ENCODE results near the gene FNDC3B. TPM values are rescaled to one million over a fixed set of nuclear protein-coding genes. Genes with fewer than 3 reads are reported as not detected.

FNDC3B gene
- total RNA-seq, 5 donors from 2014 or later (not counting 1 experiment from before 2014, with no cell fraction given) = 18.1 to 46.5 (median 23.5) TPM

DNA sequence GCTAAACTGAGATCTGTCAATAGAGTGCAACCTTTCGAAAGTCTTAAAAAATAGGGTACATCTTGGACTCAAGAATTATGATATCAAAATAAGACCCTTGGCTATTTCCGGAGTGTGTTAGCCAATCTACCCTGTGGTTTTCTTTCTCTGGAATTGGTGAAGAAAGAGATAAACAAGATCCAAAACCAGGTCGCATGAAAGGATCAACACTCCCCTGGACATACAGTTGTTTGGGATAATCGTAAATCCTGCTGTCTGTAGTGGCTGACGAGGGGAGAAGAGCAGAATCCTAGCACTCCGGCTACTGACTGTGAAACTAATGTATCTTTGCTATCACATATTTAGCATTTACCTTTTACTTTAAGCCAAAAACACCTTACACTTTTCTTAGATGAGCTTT is 30.9 kb downstream of the FNDC3B start:
- POLR2A ChIA-PET = no interaction called here
- Histone ChIP-seq H3K9me3 (no peaks in the 10 kb centered on the region), H3K27ac (ENCODE audit: low read length) (no peak overlapping the region), H3K4me3 (ENCODE audit: control insufficient read depth in 1 of 2, extremely low read depth in 1 of 2, low read length in 1 of 2) (no peak overlapping the region), H3K27me3 (replicated peaks in 1 of 2; ENCODE audit: control insufficient read depth in 2 of 2, extremely low read depth in 1 of 2, insufficient read depth in 2 of 2, low read length in 1 of 2) (no peaks in the 10 kb centered on the region), H3K4me1 (ENCODE audit: control insufficient read depth in 1 of 2, extremely low read depth in 1 of 2, insufficient read depth in 2 of 2, low read length in 2 of 2) (peaks cover 0 to 5% of the 10 kb centered on the region in 2 experiments), H3K36me3 (ENCODE audit: control insufficient read depth in 2 of 2, extremely low read depth in 1 of 2, insufficient read depth in 1 of 2, low read length in 1 of 2) (peaks cover 0 to 2% of the 10 kb centered on the region in 2 donors)
- DNase-seq = no peak
- no peaks in the 10 kb centered on the region for H3K27me3 Mint-ChIP-seq
- CTCF ChIA-PET = interaction anchor here in 1 of 2 donors (0.6 kb wide), 1 partner anchor 61 kb away, joined by 3 read pairs; no protein-coding TSS in a partner anchor
- no peaks in the 10 kb centered on the region for H3K9me3 Mint-ChIP-seq
- H3K4me1 Mint-ChIP-seq = peaks cover 35 to 43% (median 42%) of the 10 kb centered on the region in 3 donors
- no peak overlapping the region for H3K27ac Mint-ChIP-seq
- WGBS (ENCODE audit: insufficient coverage) = 100% methylated on average over 1 of the region's 6 CpGs
- peaks cover 18% of the 10 kb centered on the region for H3K36me3 Mint-ChIP-seq
- ATAC-seq (replicated peaks in 1 of 4) = no peak
- no peak overlapping the region for H3K4me3 Mint-ChIP-seq

DNA sequence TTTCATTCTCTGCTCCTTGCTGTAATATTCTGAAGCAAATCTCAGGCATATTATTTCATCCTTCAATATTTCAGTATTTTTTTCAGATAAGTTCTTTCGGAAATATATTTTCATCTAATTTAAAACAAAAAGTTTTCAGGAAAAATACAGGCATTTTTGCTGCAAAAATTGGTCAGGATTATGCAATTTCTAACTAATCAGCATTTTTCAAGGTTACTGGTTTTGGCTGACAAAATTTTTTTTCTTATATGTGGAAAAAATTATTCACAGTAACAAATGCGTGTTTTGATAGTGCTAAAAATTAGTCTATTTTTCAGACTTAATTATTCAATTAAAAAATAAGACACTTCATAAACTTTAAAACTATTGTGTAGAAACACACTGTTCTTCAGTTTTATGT is 31.4 kb downstream of the FNDC3B start:
- no peaks in the 10 kb centered on the region for H3K9me3 Mint-ChIP-seq
- Histone ChIP-seq H3K27me3 (replicated peaks in 1 of 2; ENCODE audit: control insufficient read depth in 2 of 2, extremely low read depth in 1 of 2, insufficient read depth in 2 of 2, low read length in 1 of 2) (no peaks in the 10 kb centered on the region), H3K36me3 (ENCODE audit: control insufficient read depth in 2 of 2, extremely low read depth in 1 of 2, insufficient read depth in 1 of 2, low read length in 1 of 2) (peaks cover 0 to 2% of the 10 kb centered on the region in 2 donors), H3K9me3 (no peaks in the 10 kb centered on the region), H3K4me1 (ENCODE audit: control insufficient read depth in 1 of 2, extremely low read depth in 1 of 2, insufficient read depth in 2 of 2, low read length in 2 of 2) (peaks cover 0 to 5% of the 10 kb centered on the region in 2 experiments), H3K4me3 (ENCODE audit: control insufficient read depth in 1 of 2, extremely low read depth in 1 of 2, low read length in 1 of 2) (no peak overlapping the region), H3K27ac (ENCODE audit: low read length) (no peak overlapping the region)
- H3K4me1 Mint-ChIP-seq = peaks cover 31 to 38% (median 37%) of the 10 kb centered on the region in 3 donors
- H3K36me3 Mint-ChIP-seq = peaks cover 21% of the 10 kb centered on the region
- 100% methylated on average over 1 of the region's 2 CpGs for WGBS (ENCODE audit: insufficient coverage)
- no peak overlapping the region for H3K27ac Mint-ChIP-seq
- ChIA-PET POLR2A (no interaction called here), CTCF (no interaction called here)
- ATAC-seq (replicated peaks in 1 of 4) = no peak
- no peaks in the 10 kb centered on the region for H3K27me3 Mint-ChIP-seq
- DNase-seq = no peak
- H3K4me3 Mint-ChIP-seq = no peak overlapping the region

- Mint-ChIP-seq H3K4me1 (peaks cover 23 to 27% (median 26%) of the 10 kb centered on the region in 3 donors), H3K4me3 (no peak overlapping the region), H3K27me3 (no peaks in the 10 kb centered on the region), H3K9me3 (no peaks in the 10 kb centered on the region), H3K27ac (no peak overlapping the region), H3K36me3 (peaks cover 22% of the 10 kb centered on the region)
- CTCF ChIA-PET = no interaction called here
- Histone ChIP-seq H3K4me3 (ENCODE audit: control insufficient read depth in 1 of 2, extremely low read depth in 1 of 2, low read length in 1 of 2) (no peak overlapping the region), H3K27ac (ENCODE audit: low read length) (no peak overlapping the region), H3K9me3 (no peaks in the 10 kb centered on the region), H3K4me1 (ENCODE audit: control insufficient read depth in 1 of 2, extremely low read depth in 1 of 2, insufficient read depth in 2 of 2, low read length in 2 of 2) (peaks cover 0 to 2% of the 10 kb centered on the region in 2 experiments), H3K27me3 (replicated peaks in 1 of 2; ENCODE audit: control insufficient read depth in 2 of 2, extremely low read depth in 1 of 2, insufficient read depth in 2 of 2, low read length in 1 of 2) (no peaks in the 10 kb centered on the region), H3K36me3 (ENCODE audit: control insufficient read depth in 2 of 2, extremely low read depth in 1 of 2, insufficient read depth in 1 of 2, low read length in 1 of 2) (peaks cover 0 to 2% of the 10 kb centered on the region in 2 donors)
- ATAC-seq (replicated peaks in 1 of 4) = no peak
- DNase-seq = no peak
- POLR2A ChIA-PET = no interaction called here
- WGBS (ENCODE audit: insufficient coverage) = 95% methylated on average over 3 of the region's 8 CpGs
These were observed 32.5 kb downstream of the FNDC3B start for GRCh38 chr3:172071780-172072330.

DNA sequence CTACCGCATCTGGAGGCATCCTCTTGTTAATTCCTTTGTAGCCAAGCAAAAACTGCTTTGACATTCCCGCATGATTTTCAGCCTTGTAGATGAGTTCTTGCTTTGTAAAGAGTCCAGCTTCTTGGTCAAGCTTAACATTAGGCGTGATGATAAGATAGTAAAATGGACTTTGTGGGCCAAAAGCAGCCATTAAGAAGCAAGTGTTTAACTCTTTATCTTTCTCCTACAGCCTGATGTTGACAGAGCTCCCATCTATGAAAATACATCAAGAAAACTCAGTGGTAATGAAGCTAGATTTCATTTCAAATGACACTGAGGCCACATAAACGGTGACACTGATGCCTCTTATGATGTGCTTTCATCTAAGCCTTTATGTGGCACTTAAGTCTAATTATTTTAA is 33.2 kb downstream of the FNDC3B start:
- Mint-ChIP-seq H3K9me3 (no peaks in the 10 kb centered on the region), H3K27me3 (no peaks in the 10 kb centered on the region)
- no peaks in the 10 kb centered on the region for H3K4me1 ChIP-seq (ENCODE audit: control insufficient read depth in 1 of 2, extremely low read depth in 1 of 2, insufficient read depth in 2 of 2, low read length in 2 of 2)

DNA sequence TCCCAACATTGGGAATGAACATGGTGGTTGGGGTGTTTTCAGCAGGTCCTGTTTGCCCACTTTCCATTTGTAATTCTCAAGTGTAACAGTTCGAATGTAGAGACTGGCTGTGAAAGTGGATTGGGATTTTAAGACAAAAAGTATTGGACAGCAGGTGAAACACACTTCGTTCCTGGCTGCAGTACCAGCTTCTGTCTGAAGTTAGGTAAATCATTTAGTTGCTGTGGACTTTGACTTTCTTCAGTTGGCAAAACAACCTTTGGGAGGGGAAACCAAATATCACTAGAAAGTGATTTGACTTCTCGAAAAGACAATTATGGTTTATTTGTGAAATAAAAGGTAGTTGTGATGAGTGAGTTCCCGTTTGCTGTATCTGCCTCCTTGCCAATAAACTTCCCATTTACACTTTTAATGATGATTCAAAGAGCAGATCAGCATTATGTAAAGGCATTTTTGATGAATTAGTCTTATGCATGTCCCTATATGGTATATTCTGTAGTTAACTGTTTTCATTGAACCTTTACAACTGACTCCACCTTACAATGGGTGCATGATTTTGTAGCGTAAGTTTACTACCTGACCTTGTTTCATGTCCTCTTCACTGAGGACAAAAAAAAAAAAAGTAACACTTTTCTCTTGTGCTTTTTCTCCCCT is 34.0 kb downstream of the FNDC3B start:
- peaks cover 8 to 17% (median 15%) of the 10 kb centered on the region in 3 donors for H3K4me1 Mint-ChIP-seq
- ChIA-PET CTCF (no interaction called here), POLR2A (no interaction called here)
- Histone ChIP-seq H3K9me3 (no peaks in the 10 kb centered on the region), H3K27me3 (replicated peaks in 1 of 2; ENCODE audit: control insufficient read depth in 2 of 2, extremely low read depth in 1 of 2, insufficient read depth in 2 of 2, low read length in 1 of 2) (no peaks in the 10 kb centered on the region), H3K4me1 (ENCODE audit: control insufficient read depth in 1 of 2, extremely low read depth in 1 of 2, insufficient read depth in 2 of 2, low read length in 2 of 2) (no peaks in the 10 kb centered on the region), H3K36me3 (ENCODE audit: control insufficient read depth in 2 of 2, extremely low read depth in 1 of 2, insufficient read depth in 1 of 2, low read length in 1 of 2) (peaks cover 0 to 2% of the 10 kb centered on the region in 2 donors), H3K4me3 (ENCODE audit: control insufficient read depth in 1 of 2, extremely low read depth in 1 of 2, low read length in 1 of 2) (no peak overlapping the region), H3K27ac (ENCODE audit: low read length) (no peak overlapping the region)
- no peak for ATAC-seq (replicated peaks in 1 of 4)
- no peak overlapping the region for H3K27ac Mint-ChIP-seq
- WGBS (ENCODE audit: insufficient coverage) = 100% methylated on average over 1 of the region's 5 CpGs
- no peaks in the 10 kb centered on the region for H3K27me3 Mint-ChIP-seq
- H3K4me3 Mint-ChIP-seq = no peak overlapping the region
- peaks cover 23% of the 10 kb centered on the region for H3K36me3 Mint-ChIP-seq
- no peak for DNase-seq
- H3K9me3 Mint-ChIP-seq = no peaks in the 10 kb centered on the region

More for the DNA sequence above, 33.2 kb downstream of the FNDC3B start:
- Histone ChIP-seq H3K27me3 (replicated peaks in 1 of 2; ENCODE audit: control insufficient read depth in 2 of 2, extremely low read depth in 1 of 2, insufficient read depth in 2 of 2, low read length in 1 of 2) (no peaks in the 10 kb centered on the region), H3K4me3 (ENCODE audit: control insufficient read depth in 1 of 2, extremely low read depth in 1 of 2, low read length in 1 of 2) (no peak overlapping the region), H3K27ac (ENCODE audit: low read length) (no peak overlapping the region), H3K36me3 (ENCODE audit: control insufficient read depth in 2 of 2, extremely low read depth in 1 of 2, insufficient read depth in 1 of 2, low read length in 1 of 2) (peaks cover 0 to 2% of the 10 kb centered on the region in 2 donors), H3K9me3 (no peaks in the 10 kb centered on the region)
- 100% methylated on average over 1 of the region's 4 CpGs for WGBS (ENCODE audit: insufficient coverage)
- no peak for ATAC-seq (replicated peaks in 1 of 4)
- ChIA-PET CTCF (no interaction called here), POLR2A (no interaction called here)
- DNase-seq = no peak
- Mint-ChIP-seq H3K4me1 (peaks cover 16 to 20% (median 19%) of the 10 kb centered on the region in 3 donors), H3K4me3 (no peak overlapping the region), H3K36me3 (peaks cover 22% of the 10 kb centered on the region), H3K27ac (no peak overlapping the region)

- no peaks in the 10 kb centered on the region for H3K27me3 Mint-ChIP-seq
- H3K27ac Mint-ChIP-seq = no peak overlapping the region
- peaks cover 10 to 19% (median 13%) of the 10 kb centered on the region in 3 donors for H3K4me1 Mint-ChIP-seq
- ATAC-seq (replicated peaks in 1 of 4) (no peak), DNase-seq (no peak)
- peaks cover 26% of the 10 kb centered on the region for H3K36me3 Mint-ChIP-seq
- no peaks in the 10 kb centered on the region for H3K27me3 ChIP-seq (replicated peaks in 1 of 2; ENCODE audit: control insufficient read depth in 2 of 2, extremely low read depth in 1 of 2, insufficient read depth in 2 of 2, low read length in 1 of 2)
- no peaks in the 10 kb centered on the region for H3K9me3 Mint-ChIP-seq
- POLR2A ChIA-PET = no interaction called here
- no peaks in the 10 kb centered on the region for H3K4me1 ChIP-seq (ENCODE audit: control insufficient read depth in 1 of 2, extremely low read depth in 1 of 2, insufficient read depth in 2 of 2, low read length in 2 of 2)
- no peak overlapping the region for H3K4me3 Mint-ChIP-seq
- H3K9me3 ChIP-seq = no peaks in the 10 kb centered on the region
- no peak overlapping the region for H3K27ac ChIP-seq (ENCODE audit: low read length)
- WGBS (ENCODE audit: insufficient coverage) = 100% methylated on average over 1 of the region's 2 CpGs
- CTCF ChIA-PET = no interaction called here
- no peak overlapping the region for H3K4me3 ChIP-seq (ENCODE audit: control insufficient read depth in 1 of 2, extremely low read depth in 1 of 2, low read length in 1 of 2)
- H3K36me3 ChIP-seq (ENCODE audit: control insufficient read depth in 2 of 2, extremely low read depth in 1 of 2, insufficient read depth in 1 of 2, low read length in 1 of 2) = peaks cover 0 to 2% of the 10 kb centered on the region in 2 donors
These were observed 34.7 kb downstream of the FNDC3B start for GRCh38 chr3:172074032-172074431.

Measured in T-cell (primary cell).